Neural cell (in vitro differentiated cells): ENCODE data around the gene BRICD5. TPM values are rescaled to one million over a fixed set of nuclear protein-coding genes. Genes with fewer than 3 reads are reported as not detected.

ENCODE experiments used
- H2AFZ ChIP-seq: fragments of 200-600, 300-800 bp; sonication (generic), shearing (Covaris generic); 2 replicates; pipeline ENCODE4 v1.6.0; 2014; ENCODE audit warnings: low read depth, mild to moderate bottlenecking, antibody characterized with exemption, low read length, moderate library complexity
- H3F3A ChIP-seq: fragments of 200-600 bp; shearing (Covaris generic); 2 replicates; pipeline ENCODE4 v1.6.1; 2016; ENCODE audit warnings: mild to moderate bottlenecking, moderate library complexity, mixed read lengths, antibody characterized with exemption, low read length; ENCODE audit not compliant: insufficient read depth, poor library complexity, severe bottlenecking
- H3K27ac ChIP-seq: fragments of 200-600, 300-800 bp; sonication (generic), shearing (Covaris generic); 2 replicates; pipeline ENCODE4 v1.5.1; 2014; ENCODE audit warnings: mild to moderate bottlenecking, low read length, moderate library complexity
- H3K27me3 ChIP-seq: fragments of 300-800, 200-600 bp; sonication (generic), shearing (Covaris generic); 2 replicates; pipeline ENCODE4 v1.6.0; 2014; ENCODE audit warnings: mild to moderate bottlenecking, low read depth, low read length, moderate library complexity; ENCODE audit not compliant: insufficient read depth
- H3K36me3 ChIP-seq: fragments of 300-800, 200-600 bp; sonication (generic), shearing (Covaris generic); 2 replicates; pipeline ENCODE4 v1.5.1; 2014; ENCODE audit warnings: mild to moderate bottlenecking, antibody characterized with exemption, low read length, moderate library complexity; ENCODE audit not compliant: insufficient read depth
- H3K4me2 ChIP-seq: fragments of 300-800, 200-600 bp; sonication (generic), shearing (Covaris generic); 2 replicates; pipeline ENCODE4 v1.6.0; 2014; ENCODE audit warnings: mild to moderate bottlenecking, low read length
- H3K4me3 ChIP-seq: fragments of 300-800, 200-600 bp; sonication (generic), shearing (Covaris generic); 2 replicates; pipeline ENCODE4 v1.5.1; 2014; ENCODE audit warnings: mild to moderate bottlenecking, low read length, moderate library complexity
- H3K79me2 ChIP-seq: fragments of 200-600 bp; shearing (Covaris generic); replicated peaks from 2 replicates; pipeline ENCODE4 v1.6.0; 2014; ENCODE audit warnings: mild to moderate bottlenecking, low read length, moderate library complexity; ENCODE audit not compliant: insufficient read depth
- H3K9ac ChIP-seq: fragments of 300-800, 200-600 bp; sonication (generic), shearing (Covaris generic); 2 replicates; pipeline ENCODE4 v1.6.1; 2016; ENCODE audit warnings: mild to moderate bottlenecking, low read length, mixed read lengths
- H3K9me2 ChIP-seq: fragments of 200-600 bp; shearing (Covaris generic); 2 replicates; pipeline ENCODE4 v1.6.1; 2016; ENCODE audit warnings: mild to moderate bottlenecking, low read length, mixed read lengths; ENCODE audit not compliant: insufficient read depth
- H3K9me3 ChIP-seq: fragments of 200-600, 300-800 bp; sonication (generic), shearing (Covaris generic); 2 replicates; pipeline ENCODE4 v1.6.1; 2016; ENCODE audit warnings: mild to moderate bottlenecking, mixed run types, low read length, moderate library complexity, mixed read lengths
- H4K20me1 ChIP-seq: fragments of 200-600 bp; shearing (Covaris generic); 2 replicates; pipeline ENCODE4 v1.6.1; 2016; ENCODE audit warnings: mild to moderate bottlenecking, mixed run types; ENCODE audit not compliant: insufficient read depth
- EP300 ChIP-seq: fragments of 450-650 bp; conservative IDR thresholded peaks from 2 replicates; pipeline ENCODE4 v1.6.1; 2014; ENCODE audit warnings: antibody characterized with exemption, mild to moderate bottlenecking, moderate library complexity; ENCODE audit not compliant: poor library complexity, severe bottlenecking
- EZH2 ChIP-seq: fragments of 200-600, 300-800 bp; shearing (Covaris generic), sonication (generic); IDR thresholded peaks from 2 replicates; pipeline ENCODE4 v1.6.1; 2014; ENCODE audit warnings: antibody characterized with exemption, low read length, borderline replicate concordance, mild to moderate bottlenecking; ENCODE audit not compliant: insufficient read depth, poor library complexity, severe bottlenecking
- MXI1 ChIP-seq: fragments of 450-650 bp; conservative IDR thresholded peaks from 2 replicates; pipeline ENCODE4 v1.6.1; 2014; ENCODE audit warnings: antibody characterized with exemption, mild to moderate bottlenecking; ENCODE audit not compliant: poor library complexity, severe bottlenecking
- POLR2AphosphoS5 ChIP-seq: IDR thresholded peaks from 2 replicates; pipeline ENCODE4 v1.6.1; 2012
- RAD21 ChIP-seq: fragments of 450-650 bp; conservative IDR thresholded peaks from 2 replicates; pipeline ENCODE4 v1.6.1; 2014; ENCODE audit warnings: antibody characterized with exemption, mild to moderate bottlenecking, moderate library complexity
- SMC3 ChIP-seq: fragments of 450-650 bp; conservative IDR thresholded peaks from 2 replicates; pipeline ENCODE4 v1.6.1; 2014; ENCODE audit warnings: antibody characterized with exemption, mild to moderate bottlenecking, moderate library complexity; ENCODE audit not compliant: poor library complexity
- TAF1 ChIP-seq: IDR thresholded peaks from 2 replicates; pipeline ENCODE4 v1.6.1; 2012; ENCODE audit warnings: low read depth
- polyA plus RNA-seq: library from polyadenylated mRNA; depleted of rRNA; stranded (reverse); fragments of >200 nt; gene quantifications from 2 replicates; pipeline ENCODE4 v1.2.3, GENCODE V29; 2014
- TF ChIP-seq, protein P1 (sequence below): IDR thresholded peaks from 2 replicates; pipeline ENCODE4 v1.6.1; 2012; ENCODE audit warnings: borderline replicate concordance
- TF ChIP-seq, protein P2 (sequence below): fragments of 450-650 bp; IDR thresholded peaks from 2 replicates; pipeline ENCODE4 v1.5.1; 2014; ENCODE audit warnings: antibody characterized with exemption, mild to moderate bottlenecking, moderate library complexity; ENCODE audit not compliant: poor library complexity, severe bottlenecking

Gene BRICD5
- polyA plus RNA-seq, 1 donor from 2014 or later: 39.2 TPM

DNA sequence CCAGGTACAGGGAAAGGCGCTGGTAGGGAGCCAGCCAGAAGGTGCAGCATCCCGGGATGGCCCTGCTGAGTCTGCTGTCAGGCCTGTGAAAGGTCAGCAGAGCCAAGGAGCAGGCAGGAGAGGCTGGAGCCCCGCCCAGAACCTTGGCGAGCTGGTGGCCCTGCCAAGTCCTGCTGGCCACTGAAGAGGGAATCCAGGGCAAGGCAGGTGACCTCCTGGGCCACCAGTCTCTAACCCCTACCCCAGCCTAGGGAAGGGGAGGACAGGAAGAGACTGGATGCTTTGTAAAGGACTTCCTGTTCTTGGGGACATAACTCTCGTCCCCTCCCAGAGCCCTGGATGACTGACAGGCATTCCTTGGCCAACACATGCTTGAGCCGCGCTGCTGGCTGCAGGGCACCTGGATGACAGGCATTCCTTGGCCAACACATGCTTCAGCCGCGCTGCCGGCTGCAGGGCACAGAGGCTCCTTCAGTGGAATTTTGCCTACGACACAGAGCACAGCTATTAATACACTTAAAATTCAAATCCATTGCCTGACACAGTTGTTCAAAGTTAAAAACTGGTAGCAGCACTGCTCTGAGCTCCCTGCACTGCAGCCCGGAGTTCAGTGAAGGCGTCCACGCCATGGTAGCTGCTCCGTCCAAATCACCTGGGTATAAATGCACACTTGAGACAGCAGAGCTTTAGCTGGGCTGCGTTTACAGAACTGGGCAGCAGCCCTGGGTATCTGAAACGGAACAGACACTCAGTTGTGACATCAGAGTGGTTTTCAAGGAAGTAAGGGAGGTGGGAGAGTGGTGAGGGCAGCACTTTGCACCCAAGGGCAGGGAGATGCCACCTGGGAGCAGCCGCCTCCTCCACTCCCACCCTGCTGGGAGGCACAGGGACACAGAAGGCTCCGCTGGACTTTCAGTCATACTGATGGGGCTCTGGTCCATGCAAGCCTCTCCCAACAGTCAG is 2.0 kb upstream of the BRICD5 start:
- peak overlapping the region; percentile 65 for H3K9ac ChIP-seq
- H3K79me2 ChIP-seq: peaks cover 6% of the 10 kb centered on the region
- H3K4me3 ChIP-seq: peak overlapping the region; percentile 86
- no peak overlapping the region for H2AFZ ChIP-seq
- no peaks in the 10 kb centered on the region for H3F3A ChIP-seq
- no peak for TF ChIP-seq EZH2
- TF ChIP-seq MXI1: no peak
- TF ChIP-seq EP300: no peak
- TF ChIP-seq RAD21: no peak
- TF ChIP-seq, protein P1, sequence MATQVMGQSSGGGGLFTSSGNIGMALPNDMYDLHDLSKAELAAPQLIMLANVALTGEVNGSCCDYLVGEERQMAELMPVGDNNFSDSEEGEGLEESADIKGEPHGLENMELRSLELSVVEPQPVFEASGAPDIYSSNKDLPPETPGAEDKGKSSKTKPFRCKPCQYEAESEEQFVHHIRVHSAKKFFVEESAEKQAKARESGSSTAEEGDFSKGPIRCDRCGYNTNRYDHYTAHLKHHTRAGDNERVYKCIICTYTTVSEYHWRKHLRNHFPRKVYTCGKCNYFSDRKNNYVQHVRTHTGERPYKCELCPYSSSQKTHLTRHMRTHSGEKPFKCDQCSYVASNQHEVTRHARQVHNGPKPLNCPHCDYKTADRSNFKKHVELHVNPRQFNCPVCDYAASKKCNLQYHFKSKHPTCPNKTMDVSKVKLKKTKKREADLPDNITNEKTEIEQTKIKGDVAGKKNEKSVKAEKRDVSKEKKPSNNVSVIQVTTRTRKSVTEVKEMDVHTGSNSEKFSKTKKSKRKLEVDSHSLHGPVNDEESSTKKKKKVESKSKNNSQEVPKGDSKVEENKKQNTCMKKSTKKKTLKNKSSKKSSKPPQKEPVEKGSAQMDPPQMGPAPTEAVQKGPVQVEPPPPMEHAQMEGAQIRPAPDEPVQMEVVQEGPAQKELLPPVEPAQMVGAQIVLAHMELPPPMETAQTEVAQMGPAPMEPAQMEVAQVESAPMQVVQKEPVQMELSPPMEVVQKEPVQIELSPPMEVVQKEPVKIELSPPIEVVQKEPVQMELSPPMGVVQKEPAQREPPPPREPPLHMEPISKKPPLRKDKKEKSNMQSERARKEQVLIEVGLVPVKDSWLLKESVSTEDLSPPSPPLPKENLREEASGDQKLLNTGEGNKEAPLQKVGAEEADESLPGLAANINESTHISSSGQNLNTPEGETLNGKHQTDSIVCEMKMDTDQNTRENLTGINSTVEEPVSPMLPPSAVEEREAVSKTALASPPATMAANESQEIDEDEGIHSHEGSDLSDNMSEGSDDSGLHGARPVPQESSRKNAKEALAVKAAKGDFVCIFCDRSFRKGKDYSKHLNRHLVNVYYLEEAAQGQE: no peak
- TF ChIP-seq SMC3: no peak
- no peak for TF ChIP-seq POLR2AphosphoS5
- no peak for TF ChIP-seq TAF1
- TF ChIP-seq, protein P2, sequence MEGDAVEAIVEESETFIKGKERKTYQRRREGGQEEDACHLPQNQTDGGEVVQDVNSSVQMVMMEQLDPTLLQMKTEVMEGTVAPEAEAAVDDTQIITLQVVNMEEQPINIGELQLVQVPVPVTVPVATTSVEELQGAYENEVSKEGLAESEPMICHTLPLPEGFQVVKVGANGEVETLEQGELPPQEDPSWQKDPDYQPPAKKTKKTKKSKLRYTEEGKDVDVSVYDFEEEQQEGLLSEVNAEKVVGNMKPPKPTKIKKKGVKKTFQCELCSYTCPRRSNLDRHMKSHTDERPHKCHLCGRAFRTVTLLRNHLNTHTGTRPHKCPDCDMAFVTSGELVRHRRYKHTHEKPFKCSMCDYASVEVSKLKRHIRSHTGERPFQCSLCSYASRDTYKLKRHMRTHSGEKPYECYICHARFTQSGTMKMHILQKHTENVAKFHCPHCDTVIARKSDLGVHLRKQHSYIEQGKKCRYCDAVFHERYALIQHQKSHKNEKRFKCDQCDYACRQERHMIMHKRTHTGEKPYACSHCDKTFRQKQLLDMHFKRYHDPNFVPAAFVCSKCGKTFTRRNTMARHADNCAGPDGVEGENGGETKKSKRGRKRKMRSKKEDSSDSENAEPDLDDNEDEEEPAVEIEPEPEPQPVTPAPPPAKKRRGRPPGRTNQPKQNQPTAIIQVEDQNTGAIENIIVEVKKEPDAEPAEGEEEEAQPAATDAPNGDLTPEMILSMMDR: no peak
- H3K9me2 ChIP-seq: no peaks in the 10 kb centered on the region
- H3K4me2 ChIP-seq: peak overlapping the region; percentile 91
- H3K27me3 ChIP-seq: no peaks in the 10 kb centered on the region
- H3K36me3 ChIP-seq: peaks cover 6% of the 10 kb centered on the region
- H3K27ac ChIP-seq: no peak overlapping the region
- no peaks in the 10 kb centered on the region for H3K9me3 ChIP-seq
- H4K20me1 ChIP-seq: no peaks in the 10 kb centered on the region

DNA sequence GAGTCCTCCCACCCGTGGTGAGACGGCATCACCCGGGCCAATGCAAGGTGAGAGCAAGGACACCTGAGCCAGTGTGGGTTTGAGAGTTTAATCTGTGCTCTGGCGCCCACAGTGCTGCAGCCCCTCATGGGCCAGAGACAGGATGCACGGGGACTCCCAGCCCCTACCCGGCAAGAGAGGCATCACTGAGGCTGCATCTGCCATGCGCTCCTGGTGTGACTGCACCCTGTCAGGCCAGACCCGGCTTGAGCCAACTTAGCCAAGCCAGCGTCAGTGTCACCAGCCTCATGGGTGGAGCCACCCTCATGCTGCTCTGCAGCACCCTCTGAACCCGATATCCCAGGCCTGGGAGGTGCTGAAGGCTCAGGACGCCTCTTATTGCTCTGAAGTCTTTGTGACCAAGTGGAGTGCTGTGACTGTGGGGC is 1.3 kb upstream of the BRICD5 start:
- peaks cover 6% of the 10 kb centered on the region for H3K36me3 ChIP-seq
- no peak overlapping the region for H3K27ac ChIP-seq
- no peak overlapping the region for H3K4me2 ChIP-seq
- no peak overlapping the region for H3K4me3 ChIP-seq
- no peaks in the 10 kb centered on the region for H3K27me3 ChIP-seq
- H3K9ac ChIP-seq: no peak overlapping the region
- H3K79me2 ChIP-seq: peaks cover 6% of the 10 kb centered on the region
- H4K20me1 ChIP-seq: no peaks in the 10 kb centered on the region
- H3F3A ChIP-seq: no peaks in the 10 kb centered on the region
- no peak overlapping the region for H2AFZ ChIP-seq
- H3K9me3 ChIP-seq: no peaks in the 10 kb centered on the region
- no peaks in the 10 kb centered on the region for H3K9me2 ChIP-seq
- TF ChIP-seq, protein P2: no peak
- TF ChIP-seq EZH2: no peak
- TF ChIP-seq, protein P1: no peak
- no peak for TF ChIP-seq MXI1
- no peak for TF ChIP-seq TAF1
- no peak for TF ChIP-seq SMC3
- TF ChIP-seq POLR2AphosphoS5: no peak
- no peak for TF ChIP-seq RAD21
- no peak for TF ChIP-seq EP300
